ENCODE measurements around the gene IFT25. TPM values are rescaled to one million over a fixed set of nuclear protein-coding genes. Genes with fewer than 3 reads are reported as not detected.
"Not testable (repeated sequence)": the region's sequence is repeated elsewhere in the genome, so short reads cannot be mapped to it uniquely, and the experiment has no call there.

IFT25 gene
- total RNA-seq, 2 donors from 2014 or later, result 23.8 to 24.5 TPM

GRCh38 chr1:53975861-53976260 is 30.4 kb upstream of the IFT25 start:
- H3K4me3 ChIP-seq, result no peak overlapping the region
- DNase-seq (ENCODE audit: low spot score) (no peak), ATAC-seq (ENCODE audit: insufficient number of reproducible peaks, low FRiP score, low read depth) (no peak)
- H3K4me1 ChIP-seq (ENCODE audit: control insufficient read depth in 1 of 2, low read depth in 2 of 2), result peaks cover 0 to 14% of the 10 kb centered on the region in 2 donors
- no peak overlapping the region for H3K27ac ChIP-seq
- H3K27me3 ChIP-seq (replicated peaks; ENCODE audit: insufficient read depth), result no peaks in the 10 kb centered on the region
- no peaks in the 10 kb centered on the region for H3K36me3 ChIP-seq
- TF ChIP-seq CTCF (IDR thresholded peaks at IDR 0.05), result no peak
- no peaks in the 10 kb centered on the region for H3K9me3 ChIP-seq

GRCh38 chr1:53971718-53972117 is 26.2 kb upstream of the IFT25 start:
- no peak for TF ChIP-seq CTCF (IDR thresholded peaks at IDR 0.05)
- peaks cover 15% of the 10 kb centered on the region for H3K36me3 ChIP-seq
- H3K9me3 ChIP-seq, result no peaks in the 10 kb centered on the region
- no peak overlapping the region for H3K4me3 ChIP-seq
- peak overlapping the region; percentile 16 to 42 for H3K27ac ChIP-seq
- H3K4me1 ChIP-seq (ENCODE audit: control insufficient read depth in 1 of 2, low read depth in 2 of 2), result peaks cover 0 to 14% of the 10 kb centered on the region in 2 donors
- DNase-seq (ENCODE audit: low spot score) (no peak), ATAC-seq (ENCODE audit: insufficient number of reproducible peaks, low FRiP score, low read depth) (no peak)
- H3K27me3 ChIP-seq (replicated peaks; ENCODE audit: insufficient read depth), result no peaks in the 10 kb centered on the region

- peaks cover 0 to 35% of the 10 kb centered on the region in 2 donors for H3K4me1 ChIP-seq (ENCODE audit: control insufficient read depth in 1 of 2, low read depth in 2 of 2)
- H3K36me3 ChIP-seq, result peaks cover 15% of the 10 kb centered on the region
- H3K27me3 ChIP-seq (replicated peaks; ENCODE audit: insufficient read depth); ATAC-seq (ENCODE audit: insufficient number of reproducible peaks, low FRiP score, low read depth); H3K9me3 ChIP-seq; H3K4me3 ChIP-seq; DNase-seq (ENCODE audit: low spot score); H3K27ac ChIP-seq: not testable (repeated sequence)
Measured at GRCh38 chr1:53969323-53969722, 23.8 kb upstream of the IFT25 start.

- Histone ChIP-seq H3K27me3 (replicated peaks; ENCODE audit: insufficient read depth) (no peaks in the 10 kb centered on the region), H3K9me3 (no peaks in the 10 kb centered on the region), H3K36me3 (peaks cover 15% of the 10 kb centered on the region), H3K4me1 (ENCODE audit: control insufficient read depth in 1 of 2, low read depth in 2 of 2) (peaks cover 0 to 36% of the 10 kb centered on the region in 2 donors), H3K4me3 (no peak overlapping the region), H3K27ac (no peak overlapping the region)
- ATAC-seq (ENCODE audit: insufficient number of reproducible peaks, low FRiP score, low read depth) (no peak), DNase-seq (ENCODE audit: low spot score) (no peak)
- no peak for TF ChIP-seq CTCF (IDR thresholded peaks at IDR 0.05)
Measured at GRCh38 chr1:53968125-53968513, 22.6 kb upstream of the IFT25 start.

GRCh38 chr1:53967409-53968124 is 22.1 kb upstream of the IFT25 start:
- Histone ChIP-seq H3K9me3 (no peaks in the 10 kb centered on the region), H3K36me3 (peaks cover 17% of the 10 kb centered on the region), H3K4me1 (ENCODE audit: control insufficient read depth in 1 of 2, low read depth in 2 of 2) (peaks cover 0 to 36% of the 10 kb centered on the region in 2 donors), H3K27me3 (replicated peaks; ENCODE audit: insufficient read depth) (no peaks in the 10 kb centered on the region), H3K27ac (no peak overlapping the region), H3K4me3 (no peak overlapping the region)
- no peak for TF ChIP-seq CTCF (IDR thresholded peaks at IDR 0.05)
- DNase-seq (ENCODE audit: low spot score) (no peak), ATAC-seq (ENCODE audit: insufficient number of reproducible peaks, low FRiP score, low read depth) (no peak)

GRCh38 chr1:53966794-53967193 is 21.3 kb upstream of the IFT25 start:
- DNase-seq (ENCODE audit: low spot score), result no peak
- Histone ChIP-seq H3K27ac (peak overlapping the region in 1 of 2 donors; percentile 54), H3K9me3 (no peaks in the 10 kb centered on the region), H3K4me1 (ENCODE audit: control insufficient read depth in 1 of 2, low read depth in 2 of 2) (peaks cover 0 to 28% of the 10 kb centered on the region in 2 donors), H3K27me3 (replicated peaks; ENCODE audit: insufficient read depth) (no peaks in the 10 kb centered on the region), H3K4me3 (no peak overlapping the region), H3K36me3 (peaks cover 23% of the 10 kb centered on the region)
- no peak for ATAC-seq (ENCODE audit: insufficient number of reproducible peaks, low FRiP score, low read depth)
- TF ChIP-seq CTCF (IDR thresholded peaks at IDR 0.05), result no peak

Measured in thoracic aorta (tissue), 2 donors.